Measurements from ENCODE around the gene SNTG2. TPM values are rescaled to one million over a fixed set of nuclear protein-coding genes. Genes with fewer than 3 reads are reported as not detected.

The SNTG2 gene
- total and polyA plus RNA-seq, 12 donors, result 0.26 to 4.3 (median 0.72) TPM; not detected in 1

DNA sequence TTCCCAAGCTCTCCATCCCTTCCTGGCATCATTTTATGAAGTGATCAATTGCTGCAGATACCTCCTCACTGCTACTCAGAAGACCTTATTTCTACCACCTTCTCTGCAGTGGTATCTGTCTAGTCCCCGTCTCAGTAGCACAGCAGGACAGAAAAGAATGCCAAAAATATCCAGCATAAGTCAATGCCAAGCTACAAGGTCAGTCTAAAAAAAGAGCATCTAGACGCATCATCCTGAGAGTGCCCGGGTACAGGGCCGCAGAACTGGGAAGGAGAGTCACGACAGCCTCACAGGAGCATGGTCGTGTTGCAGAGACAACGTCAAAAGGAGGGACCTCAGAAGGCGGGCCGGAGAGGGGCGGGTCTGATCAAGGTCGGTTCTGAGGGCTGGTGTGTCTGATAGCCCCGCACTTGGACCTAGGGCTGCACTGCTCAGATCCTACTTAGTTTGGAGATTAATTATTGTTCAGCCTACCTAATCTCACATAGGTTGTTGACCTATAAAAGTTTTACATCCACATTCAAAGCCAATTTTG, 24.3 kb upstream of the SNTG2 start:
- WGBS, 4 donors, result 43 to 61% (median 53%) methylated on average over 12 of the region's 12 CpGs

DNA sequence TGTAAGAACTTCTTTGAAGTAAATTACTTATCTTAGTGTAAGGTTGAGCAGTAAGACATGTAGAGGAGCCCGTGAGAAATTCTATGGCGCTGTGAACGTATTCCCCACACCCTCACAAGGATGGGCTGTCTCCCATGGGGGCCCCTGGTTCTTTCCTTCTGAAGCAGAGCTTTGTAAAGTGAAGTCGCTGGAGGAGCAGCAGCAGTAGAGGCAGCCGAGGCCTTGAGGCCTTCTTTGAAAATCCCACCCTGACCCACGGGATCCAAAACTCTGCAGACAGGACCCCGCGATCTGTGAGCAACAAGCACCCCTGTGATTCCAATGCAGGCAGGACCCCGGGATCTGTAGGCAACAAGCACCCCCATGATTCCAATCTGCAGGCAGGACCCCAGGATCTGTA, 23.8 kb upstream of the SNTG2 start:
- intact Hi-C loops (cut with DNase I), result no loop called here
- DNase-seq, result no peak
- TF ChIP-seq, protein P1, sequence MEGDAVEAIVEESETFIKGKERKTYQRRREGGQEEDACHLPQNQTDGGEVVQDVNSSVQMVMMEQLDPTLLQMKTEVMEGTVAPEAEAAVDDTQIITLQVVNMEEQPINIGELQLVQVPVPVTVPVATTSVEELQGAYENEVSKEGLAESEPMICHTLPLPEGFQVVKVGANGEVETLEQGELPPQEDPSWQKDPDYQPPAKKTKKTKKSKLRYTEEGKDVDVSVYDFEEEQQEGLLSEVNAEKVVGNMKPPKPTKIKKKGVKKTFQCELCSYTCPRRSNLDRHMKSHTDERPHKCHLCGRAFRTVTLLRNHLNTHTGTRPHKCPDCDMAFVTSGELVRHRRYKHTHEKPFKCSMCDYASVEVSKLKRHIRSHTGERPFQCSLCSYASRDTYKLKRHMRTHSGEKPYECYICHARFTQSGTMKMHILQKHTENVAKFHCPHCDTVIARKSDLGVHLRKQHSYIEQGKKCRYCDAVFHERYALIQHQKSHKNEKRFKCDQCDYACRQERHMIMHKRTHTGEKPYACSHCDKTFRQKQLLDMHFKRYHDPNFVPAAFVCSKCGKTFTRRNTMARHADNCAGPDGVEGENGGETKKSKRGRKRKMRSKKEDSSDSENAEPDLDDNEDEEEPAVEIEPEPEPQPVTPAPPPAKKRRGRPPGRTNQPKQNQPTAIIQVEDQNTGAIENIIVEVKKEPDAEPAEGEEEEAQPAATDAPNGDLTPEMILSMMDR (IDR thresholded peaks at IDR 0.05), result no peak
- no peak for TF ChIP-seq POLR2A (IDR thresholded peaks at IDR 0.05)
- Histone ChIP-seq H3K27me3 (no peaks in the 10 kb centered on the region), H3K27ac (no peak overlapping the region), H3K36me3 (replicated peaks in 1 of 2) (no peaks in the 10 kb centered on the region), H3K4me3 (no peak overlapping the region), H3K9me3 (replicated peaks in 1 of 3) (no peaks in the 10 kb centered on the region), H3K4me1 (replicated peaks in 1 of 2) (peaks cover 0 to 9% of the 10 kb centered on the region in 2 donors)
- WGBS, 4 donors, result 76 to 96% (median 91%) methylated on average over 9 of the region's 9 CpGs

More for the DNA sequence above, 24.3 kb upstream of the SNTG2 start:
- peaks cover 0 to 9% of the 10 kb centered on the region in 2 donors for H3K4me1 ChIP-seq (replicated peaks in 1 of 2)
- intact Hi-C loops (cut with DNase I), result no loop called here
- no peaks in the 10 kb centered on the region for H3K9me3 ChIP-seq (replicated peaks in 1 of 3)
- no peak overlapping the region for H3K27ac ChIP-seq
- H3K27me3 ChIP-seq, result no peaks in the 10 kb centered on the region
- H3K36me3 ChIP-seq (replicated peaks in 1 of 2), result no peaks in the 10 kb centered on the region
- TF ChIP-seq, protein P1 (IDR thresholded peaks at IDR 0.05), result no peak
- TF ChIP-seq POLR2A (IDR thresholded peaks at IDR 0.05), result no peak
- peak in 5 of 7 donors; percentile 19 to 61 (median 45) for DNase-seq
- H3K4me3 ChIP-seq, result no peak overlapping the region

DNA sequence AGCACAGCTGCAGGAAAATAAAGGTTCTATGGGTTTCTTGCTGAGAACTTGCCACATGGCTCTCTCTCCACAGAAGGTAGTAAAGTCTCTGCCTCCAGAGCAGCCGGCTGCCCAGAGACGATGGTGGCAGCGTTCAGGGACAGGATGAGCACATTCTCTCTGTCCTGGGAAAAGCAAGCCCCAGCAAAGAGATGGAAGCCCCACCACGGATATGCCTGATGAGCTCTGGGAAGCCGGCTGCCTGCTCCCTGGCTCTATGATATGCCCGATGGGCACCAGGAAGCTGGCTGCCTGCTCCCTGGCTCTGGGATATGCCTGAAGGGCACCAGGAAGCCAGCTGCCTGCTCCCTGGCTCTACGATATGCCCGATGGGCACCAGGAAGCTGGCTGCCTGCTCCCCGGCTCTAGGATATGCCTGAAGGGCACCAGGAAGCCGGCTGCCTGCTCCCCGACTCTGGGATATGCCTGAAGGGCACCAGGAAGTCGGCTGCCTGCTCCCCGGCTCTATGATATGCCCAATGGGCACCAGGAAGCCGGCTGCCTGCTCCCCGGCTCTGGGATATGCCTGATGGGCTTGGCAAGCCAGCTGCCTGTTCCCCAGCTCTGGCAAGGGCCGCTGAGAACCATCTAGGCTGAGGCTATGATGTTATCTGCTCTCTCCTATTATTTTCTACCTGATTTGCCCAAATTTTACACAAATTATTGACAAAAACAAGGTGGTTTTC, 21.5 kb upstream of the SNTG2 start:
- H3K36me3 ChIP-seq (replicated peaks in 1 of 2), result no peaks in the 10 kb centered on the region
- no peak overlapping the region for H3K4me3 ChIP-seq
- 81 to 94% (median 91%) methylated on average over 7 to 16 of the region's 16 CpGs for WGBS, 4 donors
- peaks cover 0 to 9% of the 10 kb centered on the region in 2 donors for H3K4me1 ChIP-seq (replicated peaks in 1 of 2)
- intact Hi-C loops (cut with DNase I), result no loop called here
- no peak overlapping the region for H3K27ac ChIP-seq
- TF ChIP-seq POLR2A (IDR thresholded peaks at IDR 0.05), result no peak
- TF ChIP-seq, protein P1 (IDR thresholded peaks at IDR 0.05), result no peak
- DNase-seq, result no peak
- H3K9me3 ChIP-seq (replicated peaks in 1 of 3), result no peaks in the 10 kb centered on the region
- H3K27me3 ChIP-seq, result no peaks in the 10 kb centered on the region

DNA sequence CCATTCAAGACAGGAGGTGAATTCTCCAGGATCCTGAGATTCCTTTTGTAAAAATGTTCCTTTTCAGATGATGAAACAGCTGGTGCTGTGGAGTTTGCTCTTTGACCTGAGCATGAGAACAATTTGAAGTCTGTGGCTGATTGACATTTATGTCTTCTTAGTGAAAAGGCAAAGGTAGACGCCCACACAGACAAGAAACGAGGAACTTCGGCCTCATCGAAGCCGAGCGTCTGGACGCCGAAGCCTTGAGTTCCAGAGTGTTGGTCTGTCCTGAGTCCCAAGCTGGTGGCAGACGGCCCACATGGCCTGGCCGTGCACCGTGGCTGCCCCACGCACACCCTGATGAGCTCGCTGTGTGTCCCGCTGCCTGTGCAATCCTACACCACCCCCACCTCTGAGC, 20.7 kb upstream of the SNTG2 start:
- H3K27ac ChIP-seq, result no peak overlapping the region
- 86 to 95% (median 93%) methylated on average over 12 to 14 of the region's 14 CpGs for WGBS, 4 donors
- H3K4me3 ChIP-seq, result no peak overlapping the region
- no peaks in the 10 kb centered on the region for H3K27me3 ChIP-seq
- H3K9me3 ChIP-seq (replicated peaks in 1 of 3), result no peaks in the 10 kb centered on the region
- no peak for DNase-seq
- intact Hi-C loops (cut with DNase I), result no loop called here
- peaks cover 0 to 9% of the 10 kb centered on the region in 2 donors for H3K4me1 ChIP-seq (replicated peaks in 1 of 2)
- no peaks in the 10 kb centered on the region for H3K36me3 ChIP-seq (replicated peaks in 1 of 2)
- TF ChIP-seq, protein P1 (IDR thresholded peaks at IDR 0.05), result no peak
- TF ChIP-seq POLR2A (IDR thresholded peaks at IDR 0.05), result no peak
